NCI-H1105 (cell line): ENCODE measurements around the gene CCDC116.
"Not testable (repeated sequence)": the region's sequence is repeated elsewhere in the genome, so short reads cannot be mapped to it uniquely, and the experiment has no call there.

Source experiments
- DNase-seq: peaks from one replicate; lab custom pipeline; 2025; lab: John Stamatoyannopoulos, UW

Gene CCDC116

GRCh38 chr22:21652010-21652546 lies 19.5 kb downstream of the CCDC116 start:
- peak; percentile 77 for DNase-seq

- no peak for DNase-seq
These were observed 20.3 kb downstream of the CCDC116 start for GRCh38 chr22:21652547-21653545.

- DNase-seq = no peak
These were observed 24.4 kb downstream of the CCDC116 start for GRCh38 chr22:21657020-21657359.

GRCh38 chr22:21657360-21658032 lies 24.9 kb downstream of the CCDC116 start:
- DNase-seq = peak; percentile 90

GRCh38 chr22:21659864-21660525 lies 27.4 kb downstream of the CCDC116 start:
- DNase-seq = no peak

GRCh38 chr22:21660904-21661303 lies 28.3 kb downstream of the CCDC116 start:
- DNase-seq = no peak

- DNase-seq = no peak
These were observed 29.4 kb downstream of the CCDC116 start for GRCh38 chr22:21661991-21662390.

GRCh38 chr22:21663738-21664137 lies 31.2 kb downstream of the CCDC116 start:
- DNase-seq = no peak

GRCh38 chr22:21665047-21665851 lies 32.7 kb downstream of the CCDC116 start:
- DNase-seq = no peak

GRCh38 chr22:21666786-21667185 lies 34.2 kb downstream of the CCDC116 start:
- no peak for DNase-seq

- no peak for DNase-seq
These were observed 36.5 kb downstream of the CCDC116 start for GRCh38 chr22:21669026-21669425.

- no peak for DNase-seq
These were observed 39.6 kb downstream of the CCDC116 start for GRCh38 chr22:21672107-21672629.

- no peak for DNase-seq
These were observed 41.2 kb downstream of the CCDC116 start for GRCh38 chr22:21673534-21674321.

GRCh38 chr22:21674638-21675245 lies 42.2 kb downstream of the CCDC116 start:
- DNase-seq = no peak

GRCh38 chr22:21677606-21678443 lies 45.3 kb downstream of the CCDC116 start:
- DNase-seq = no peak

- not testable (repeated sequence) for DNase-seq
These were observed 46.3 kb downstream of the CCDC116 start for GRCh38 chr22:21678842-21679241.

- DNase-seq = no peak
These were observed 46.8 kb downstream of the CCDC116 start for GRCh38 chr22:21679383-21679782.

- DNase-seq = no peak
These were observed 48.4 kb downstream of the CCDC116 start for GRCh38 chr22:21680830-21681565.
